Mesothelial cell of epicardium (in vitro differentiated cells): ENCODE results near the gene RNF19B. TPM values are rescaled to one million over a fixed set of nuclear protein-coding genes. Genes with fewer than 3 reads are reported as not detected.

ENCODE experiments used
- DNase-seq, 2 experiments: peaks; one replicate each; pipeline ENCODE4 v3.0.0; 2021; ENCODE audit warnings: low spot score in 2 of 2; ENCODE audit not compliant: unreplicated experiment in 2 of 2
- H3K27ac Mint-ChIP-seq: 2 replicates; pipeline ENCODE4 v1.8.0; 2021; ENCODE audit warnings: mixed read lengths
- H3K27me3 Mint-ChIP-seq: 2 replicates; pipeline ENCODE4 v1.8.0; 2021; ENCODE audit warnings: low read depth, mixed read lengths
- H3K36me3 Mint-ChIP-seq: 2 replicates; pipeline ENCODE4 v1.8.0; 2021; ENCODE audit warnings: mixed read lengths
- H3K4me1 Mint-ChIP-seq: 2 replicates; pipeline ENCODE4 v1.8.0; 2021; ENCODE audit warnings: mixed read lengths
- H3K4me3 Mint-ChIP-seq: 2 replicates; pipeline ENCODE4 v1.8.0; 2021; ENCODE audit warnings: mild to moderate bottlenecking, moderate library complexity, mixed read lengths
- H3K9me3 Mint-ChIP-seq: 2 replicates; pipeline ENCODE4 v1.8.0; 2021; ENCODE audit warnings: mixed read lengths
- total RNA-seq: library from RNA; stranded (reverse); gene quantifications from 3 replicates; pipeline ENCODE4 v1.2.1, GENCODE V29; 2021
- TF ChIP-seq, protein P1 (sequence below): fragments of 200-600 bp; sonication (generic); IDR thresholded peaks from one replicate; pipeline ENCODE4 v1.5.0; 2021; ENCODE audit warnings: antibody characterized with exemption; ENCODE audit not compliant: unreplicated experiment

RNF19B gene
- total RNA-seq, 1 donor from 2014 or later, result 15.5 TPM

DNA sequence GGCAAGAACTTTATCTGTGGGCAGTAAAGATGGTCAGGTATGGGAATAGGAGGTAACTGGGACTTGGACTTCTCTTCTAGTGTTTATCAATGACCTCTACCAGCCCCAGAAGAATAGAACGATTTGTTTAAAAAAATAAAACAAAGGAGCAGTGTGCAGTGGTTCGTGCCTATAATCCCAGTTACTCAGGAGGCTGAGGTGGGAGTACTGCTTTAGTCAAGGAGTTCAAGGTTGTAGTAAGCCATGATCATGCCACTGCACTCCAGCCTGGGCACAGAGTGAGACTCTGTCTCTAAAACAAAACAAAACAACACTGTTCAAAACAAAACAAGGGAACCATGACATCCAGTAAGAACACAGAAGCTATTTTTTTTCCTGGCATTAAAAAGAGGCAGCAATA lies 4.3 kb downstream of the RNF19B start:
- H3K9me3 Mint-ChIP-seq, result no peaks in the 10 kb centered on the region
- no peak overlapping the region for H3K4me3 Mint-ChIP-seq
- TF ChIP-seq, protein P1, sequence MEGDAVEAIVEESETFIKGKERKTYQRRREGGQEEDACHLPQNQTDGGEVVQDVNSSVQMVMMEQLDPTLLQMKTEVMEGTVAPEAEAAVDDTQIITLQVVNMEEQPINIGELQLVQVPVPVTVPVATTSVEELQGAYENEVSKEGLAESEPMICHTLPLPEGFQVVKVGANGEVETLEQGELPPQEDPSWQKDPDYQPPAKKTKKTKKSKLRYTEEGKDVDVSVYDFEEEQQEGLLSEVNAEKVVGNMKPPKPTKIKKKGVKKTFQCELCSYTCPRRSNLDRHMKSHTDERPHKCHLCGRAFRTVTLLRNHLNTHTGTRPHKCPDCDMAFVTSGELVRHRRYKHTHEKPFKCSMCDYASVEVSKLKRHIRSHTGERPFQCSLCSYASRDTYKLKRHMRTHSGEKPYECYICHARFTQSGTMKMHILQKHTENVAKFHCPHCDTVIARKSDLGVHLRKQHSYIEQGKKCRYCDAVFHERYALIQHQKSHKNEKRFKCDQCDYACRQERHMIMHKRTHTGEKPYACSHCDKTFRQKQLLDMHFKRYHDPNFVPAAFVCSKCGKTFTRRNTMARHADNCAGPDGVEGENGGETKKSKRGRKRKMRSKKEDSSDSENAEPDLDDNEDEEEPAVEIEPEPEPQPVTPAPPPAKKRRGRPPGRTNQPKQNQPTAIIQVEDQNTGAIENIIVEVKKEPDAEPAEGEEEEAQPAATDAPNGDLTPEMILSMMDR, result no peak
- H3K27ac Mint-ChIP-seq, result no peak overlapping the region
- H3K36me3 Mint-ChIP-seq, result no peaks in the 10 kb centered on the region
- H3K4me1 Mint-ChIP-seq, result peaks cover 32% of the 10 kb centered on the region
- no peaks in the 10 kb centered on the region for H3K27me3 Mint-ChIP-seq
- DNase-seq, result no peak

DNA sequence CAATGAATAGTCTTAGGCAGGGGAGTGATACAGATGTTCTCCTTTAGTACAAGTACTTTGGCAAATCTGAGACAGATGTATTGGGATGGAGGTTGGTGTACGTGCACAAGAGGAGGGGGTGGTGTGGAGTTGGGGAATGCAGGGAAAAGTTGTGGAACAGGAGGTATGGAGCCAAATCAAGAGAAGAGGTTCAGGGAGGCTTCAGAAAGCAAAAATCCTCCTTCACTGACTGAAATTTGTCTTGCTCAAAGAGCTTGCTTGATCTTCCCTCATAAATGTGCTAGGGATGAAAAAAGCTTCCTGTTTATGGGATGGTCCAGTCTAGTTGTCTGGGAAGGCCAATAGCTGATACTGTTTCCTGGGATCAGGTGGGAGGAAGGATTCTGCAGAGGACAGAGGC lies 5.8 kb downstream of the RNF19B start:
- TF ChIP-seq, protein P1, result no peak
- Mint-ChIP-seq H3K36me3 (no peaks in the 10 kb centered on the region), H3K4me3 (no peak overlapping the region), H3K27ac (no peak overlapping the region), H3K9me3 (no peaks in the 10 kb centered on the region), H3K4me1 (peaks cover 28% of the 10 kb centered on the region), H3K27me3 (no peaks in the 10 kb centered on the region)
- no peak for DNase-seq

DNA sequence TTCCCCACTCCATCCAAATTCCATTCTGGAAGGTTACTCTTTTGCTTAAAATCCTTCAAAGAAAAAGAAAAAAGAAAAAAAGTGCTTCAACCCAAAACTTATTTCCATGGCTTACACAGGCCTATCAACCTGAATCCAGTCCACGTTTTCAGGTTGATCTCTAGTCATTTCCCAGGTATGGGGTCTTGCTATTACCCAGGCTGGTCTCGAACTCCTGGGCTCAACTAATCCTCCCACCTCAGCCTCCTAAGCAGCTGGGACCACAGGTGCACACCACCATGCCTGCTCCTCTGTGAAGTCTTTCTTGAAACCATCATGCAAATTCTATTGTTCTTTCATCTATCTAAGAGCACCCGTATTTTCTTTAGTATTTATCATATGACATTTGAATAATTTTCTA lies 7.6 kb downstream of the RNF19B start:
- H3K27ac Mint-ChIP-seq, result no peak overlapping the region
- TF ChIP-seq, protein P1, result no peak
- H3K4me3 Mint-ChIP-seq, result no peak overlapping the region
- H3K27me3 Mint-ChIP-seq, result no peaks in the 10 kb centered on the region
- H3K9me3 Mint-ChIP-seq, result no peaks in the 10 kb centered on the region
- DNase-seq, result no peak
- peaks cover 15% of the 10 kb centered on the region for H3K4me1 Mint-ChIP-seq
- peaks cover 4% of the 10 kb centered on the region for H3K36me3 Mint-ChIP-seq

DNA sequence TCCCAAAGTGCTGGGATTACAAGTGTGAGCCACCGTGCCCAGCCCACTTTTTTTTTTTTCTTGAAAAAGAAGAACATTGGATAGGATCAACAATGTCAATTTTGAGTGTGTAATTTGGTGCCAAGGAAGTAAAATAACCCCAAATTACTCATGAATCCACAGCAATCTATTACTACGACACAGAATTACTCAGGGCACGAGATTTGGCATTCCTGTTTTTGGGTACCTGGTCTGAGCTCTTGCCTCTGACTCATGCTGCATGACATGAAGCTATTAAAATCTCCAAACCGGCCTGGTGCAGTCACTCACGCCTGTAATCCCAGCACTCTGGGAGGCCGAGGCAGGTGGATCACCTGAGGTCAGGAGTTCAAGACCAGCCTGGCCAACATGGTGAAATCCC lies 10.4 kb downstream of the RNF19B start:
- H3K27me3 Mint-ChIP-seq, result no peaks in the 10 kb centered on the region
- H3K36me3 Mint-ChIP-seq, result peaks cover 6% of the 10 kb centered on the region
- peaks cover 5% of the 10 kb centered on the region for H3K4me1 Mint-ChIP-seq
- no peak for DNase-seq
- H3K27ac Mint-ChIP-seq, result no peak overlapping the region
- TF ChIP-seq, protein P1, result no peak
- H3K4me3 Mint-ChIP-seq, result no peak overlapping the region
- H3K9me3 Mint-ChIP-seq, result no peaks in the 10 kb centered on the region

DNA sequence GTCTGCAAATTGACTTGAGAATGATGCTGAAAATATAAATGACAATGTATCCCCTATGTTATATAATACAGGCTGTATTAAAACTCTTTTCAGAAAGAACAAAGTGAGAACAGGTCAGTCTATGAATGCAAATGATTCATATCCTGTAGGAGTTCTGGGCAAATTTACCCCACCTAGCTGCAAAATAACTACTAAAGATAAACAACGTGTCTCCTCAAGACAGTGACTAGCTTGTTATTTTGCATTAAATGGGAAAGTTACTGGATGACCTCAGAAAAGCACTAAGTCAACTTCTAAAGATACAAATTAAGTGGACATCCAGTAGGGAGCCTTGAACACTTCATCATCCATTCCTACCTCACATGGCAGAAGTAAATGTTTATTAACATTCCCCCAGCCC lies 11.1 kb downstream of the RNF19B start:
- no peak for DNase-seq
- H3K36me3 Mint-ChIP-seq, result peaks cover 6% of the 10 kb centered on the region
- TF ChIP-seq, protein P1, result no peak
- no peak overlapping the region for H3K4me3 Mint-ChIP-seq
- peaks cover 7% of the 10 kb centered on the region for H3K4me1 Mint-ChIP-seq
- H3K27ac Mint-ChIP-seq, result no peak overlapping the region
- H3K9me3 Mint-ChIP-seq, result no peaks in the 10 kb centered on the region
- no peaks in the 10 kb centered on the region for H3K27me3 Mint-ChIP-seq

DNA sequence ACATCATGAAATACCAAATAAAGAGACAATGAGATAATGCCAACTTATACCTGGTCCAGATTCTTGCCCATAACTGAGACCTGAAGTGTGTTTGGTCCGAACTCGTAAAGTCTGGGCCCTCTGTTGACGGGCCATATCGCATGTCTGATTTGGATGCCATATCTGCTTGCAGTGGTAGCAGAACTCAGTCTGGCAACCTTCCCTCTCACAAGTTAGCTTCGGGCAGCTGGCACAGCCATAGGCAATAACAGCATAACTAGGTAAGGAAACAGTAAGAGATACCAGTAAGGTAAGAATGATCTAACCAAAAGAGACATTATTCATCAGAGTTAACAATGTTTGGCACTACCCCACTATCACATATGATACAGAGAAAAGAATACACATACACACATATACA lies 15.1 kb downstream of the RNF19B start:
- H3K4me3 Mint-ChIP-seq, result no peak overlapping the region
- H3K27me3 Mint-ChIP-seq, result no peaks in the 10 kb centered on the region
- no peak overlapping the region for H3K27ac Mint-ChIP-seq
- H3K36me3 Mint-ChIP-seq, result peaks cover 16% of the 10 kb centered on the region
- H3K9me3 Mint-ChIP-seq, result no peaks in the 10 kb centered on the region
- H3K4me1 Mint-ChIP-seq, result peaks cover 21% of the 10 kb centered on the region
- no peak for DNase-seq
- TF ChIP-seq, protein P1, result no peak
